HEK293 (cell line): ENCODE data around the gene FRMD4A.

Experiments
- IKZF3 ChIP-seq: fragments of 450-650 bp; IDR thresholded peaks from 2 replicates; pipeline ENCODE4 v1.5.0; 2018; ENCODE audit warnings: missing biosample characterization, mild to moderate bottlenecking, missing genetic modification characterization, moderate library complexity
- ZBTB1 ChIP-seq: fragments of 450-650 bp; formaldehyde crosslinking; IDR thresholded peaks from 2 replicates; pipeline ENCODE4 v1.5.1; 2016; ENCODE audit warnings: missing biosample characterization, missing genetic modification characterization
- ZBTB17 ChIP-seq: fragments of 450-650 bp; formaldehyde crosslinking; IDR thresholded peaks from 2 replicates; pipeline ENCODE4 v1.5.1; 2016; ENCODE audit warnings: missing biosample characterization, missing genetic modification characterization
- ZIC2 ChIP-seq: fragments of 450-650 bp; formaldehyde crosslinking; IDR thresholded peaks from 2 replicates; pipeline ENCODE4 v1.5.1; 2016; ENCODE audit warnings: missing biosample characterization, missing genetic modification characterization
- ZNF157 ChIP-seq: fragments of 450-650 bp; formaldehyde crosslinking; IDR thresholded peaks from 2 replicates; pipeline ENCODE4 v1.5.1; 2016; ENCODE audit warnings: missing biosample characterization, missing genetic modification characterization
- ZNF175 ChIP-seq: fragments of 450-650 bp; formaldehyde crosslinking; IDR thresholded peaks from 2 replicates; pipeline ENCODE4 v1.5.1; 2016; ENCODE audit warnings: missing biosample characterization, missing genetic modification characterization
- ZNF302 ChIP-seq: fragments of 450-650 bp; formaldehyde crosslinking; IDR thresholded peaks from 2 replicates; pipeline ENCODE4 v1.5.1; 2016; ENCODE audit warnings: missing biosample characterization, missing genetic modification characterization, low read depth
- ZNF311 ChIP-seq: fragments of 450-650 bp; formaldehyde crosslinking; IDR thresholded peaks from 2 replicates; pipeline ENCODE4 v1.5.1; 2017; ENCODE audit warnings: missing biosample characterization, missing genetic modification characterization, borderline replicate concordance
- ZNF366 ChIP-seq: fragments of 450-650 bp; formaldehyde crosslinking; conservative IDR thresholded peaks from 2 replicates; pipeline ENCODE4 v1.5.1; 2016; ENCODE audit warnings: missing biosample characterization, missing genetic modification characterization
- ZNF423 ChIP-seq: fragments of 450-650 bp; formaldehyde crosslinking; IDR thresholded peaks from 2 replicates; pipeline ENCODE4 v1.5.1; 2016; ENCODE audit warnings: missing biosample characterization, missing genetic modification characterization
- ZNF433 ChIP-seq: fragments of 450-650 bp; formaldehyde crosslinking; IDR thresholded peaks from 2 replicates; pipeline ENCODE4 v1.5.1; 2016; ENCODE audit warnings: missing biosample characterization, missing genetic modification characterization, low read depth
- ZNF529 ChIP-seq: fragments of 450-650 bp; formaldehyde crosslinking; IDR thresholded peaks from 2 replicates; pipeline ENCODE4 v1.5.1; 2017; ENCODE audit warnings: missing genetic modification characterization, missing biosample characterization; ENCODE audit not compliant: insufficient replicate concordance
- ZNF544 ChIP-seq: fragments of 450-650 bp; formaldehyde crosslinking; IDR thresholded peaks from 2 replicates; pipeline ENCODE4 v1.5.0; 2017; ENCODE audit warnings: missing biosample characterization, missing genetic modification characterization
- ZNF548 ChIP-seq: fragments of 450-650 bp; formaldehyde crosslinking; IDR thresholded peaks from 2 replicates; pipeline ENCODE4 v1.5.1; 2016; ENCODE audit warnings: missing biosample characterization, missing genetic modification characterization
- ZNF610 ChIP-seq: fragments of 450-650 bp; formaldehyde crosslinking; IDR thresholded peaks from 2 replicates; pipeline ENCODE4 v1.5.1; 2016; ENCODE audit warnings: missing biosample characterization, missing genetic modification characterization, borderline replicate concordance
- ZNF707 ChIP-seq: fragments of 450-650 bp; formaldehyde crosslinking; IDR thresholded peaks from 2 replicates; pipeline ENCODE4 v1.5.1; 2016; ENCODE audit warnings: missing biosample characterization, missing genetic modification characterization
- ZNF837 ChIP-seq: fragments of 450-650 bp; formaldehyde crosslinking; IDR thresholded peaks from 2 replicates; pipeline ENCODE4 v1.5.1; 2016; ENCODE audit warnings: missing biosample characterization, missing genetic modification characterization
- ZXDB ChIP-seq: fragments of 450-650 bp; formaldehyde crosslinking; IDR thresholded peaks from 2 replicates; pipeline ENCODE4 v1.5.1; 2016; ENCODE audit warnings: missing biosample characterization, missing genetic modification characterization
- TF ChIP-seq, protein P1 (sequence below): fragments of 450-650 bp; formaldehyde crosslinking; IDR thresholded peaks from 2 replicates; pipeline ENCODE4 v1.5.1; 2016; ENCODE audit warnings: missing biosample characterization, missing genetic modification characterization
- TF ChIP-seq, protein P2 (sequence below): IDR thresholded peaks from 2 replicates; pipeline ENCODE4 v1.6.1; 2011; ENCODE audit warnings: mild to moderate bottlenecking, low read depth, low read length, borderline replicate concordance
- TF ChIP-seq, protein P3 (sequence below): fragments of 450-650 bp; formaldehyde crosslinking; IDR thresholded peaks from 2 replicates; pipeline ENCODE4 v1.5.1; 2016; ENCODE audit warnings: missing biosample characterization, missing genetic modification characterization
- TF ChIP-seq, protein P4 (sequence below): fragments of 450-650 bp; formaldehyde crosslinking; IDR thresholded peaks from 2 replicates; pipeline ENCODE4; 2016; ENCODE audit warnings: missing biosample characterization, missing genetic modification characterization
- TF ChIP-seq, protein P5 (sequence below): fragments of 450-650 bp; formaldehyde crosslinking; IDR thresholded peaks from 2 replicates; pipeline ENCODE4 v1.5.1; 2016; ENCODE audit warnings: missing biosample characterization, missing genetic modification characterization
- TF ChIP-seq, protein P6 (sequence below): fragments of 450-650 bp; formaldehyde crosslinking; IDR thresholded peaks from 2 replicates; pipeline ENCODE4 v1.5.1; 2016; ENCODE audit warnings: missing biosample characterization, missing genetic modification characterization, low read depth
- TF ChIP-seq, protein P7 (sequence below): fragments of 450-650 bp; formaldehyde crosslinking; IDR thresholded peaks from 2 replicates; pipeline ENCODE4 v1.5.1; 2017; ENCODE audit warnings: missing biosample characterization, missing genetic modification characterization
- TF ChIP-seq, protein P8 (sequence below): fragments of 450-650 bp; formaldehyde crosslinking; IDR thresholded peaks from 2 replicates; pipeline ENCODE4 v1.5.1; 2016; ENCODE audit warnings: missing biosample characterization, missing genetic modification characterization

The FRMD4A gene

DNA sequence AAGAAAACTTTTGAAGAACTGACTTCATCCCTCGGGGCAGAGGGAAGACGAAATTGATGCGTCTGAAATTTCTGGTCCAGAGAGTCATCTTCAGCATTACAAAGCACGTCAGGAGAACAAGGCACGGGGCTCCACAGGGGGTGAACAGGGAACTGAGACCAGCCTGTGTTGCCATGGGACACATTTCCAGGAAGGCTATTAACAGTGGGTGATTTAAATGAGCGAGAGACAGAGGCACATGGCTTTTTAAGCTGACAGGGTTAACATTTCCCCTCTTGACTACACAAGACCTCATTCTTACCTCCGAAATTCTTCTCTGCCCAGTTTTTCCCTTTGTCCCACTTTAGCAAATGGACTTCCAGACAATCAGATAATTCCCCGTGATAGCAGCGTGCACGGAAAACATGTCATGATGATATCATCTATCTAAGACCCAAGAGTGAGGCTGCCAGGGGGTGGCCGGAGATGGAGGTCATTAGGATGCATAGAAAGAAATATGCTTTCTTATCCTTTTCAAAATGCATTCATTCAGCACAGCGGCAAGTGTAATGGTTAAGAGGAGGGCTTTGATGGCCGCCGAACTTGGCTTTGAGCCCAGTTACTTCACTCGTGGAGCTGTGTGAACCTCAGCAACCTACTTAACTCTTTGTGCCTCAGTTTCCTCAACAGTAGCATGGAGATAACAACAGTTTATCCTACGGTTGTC is 496.0 kb downstream of the FRMD4A start (continued):
- TF ChIP-seq, protein P1, sequence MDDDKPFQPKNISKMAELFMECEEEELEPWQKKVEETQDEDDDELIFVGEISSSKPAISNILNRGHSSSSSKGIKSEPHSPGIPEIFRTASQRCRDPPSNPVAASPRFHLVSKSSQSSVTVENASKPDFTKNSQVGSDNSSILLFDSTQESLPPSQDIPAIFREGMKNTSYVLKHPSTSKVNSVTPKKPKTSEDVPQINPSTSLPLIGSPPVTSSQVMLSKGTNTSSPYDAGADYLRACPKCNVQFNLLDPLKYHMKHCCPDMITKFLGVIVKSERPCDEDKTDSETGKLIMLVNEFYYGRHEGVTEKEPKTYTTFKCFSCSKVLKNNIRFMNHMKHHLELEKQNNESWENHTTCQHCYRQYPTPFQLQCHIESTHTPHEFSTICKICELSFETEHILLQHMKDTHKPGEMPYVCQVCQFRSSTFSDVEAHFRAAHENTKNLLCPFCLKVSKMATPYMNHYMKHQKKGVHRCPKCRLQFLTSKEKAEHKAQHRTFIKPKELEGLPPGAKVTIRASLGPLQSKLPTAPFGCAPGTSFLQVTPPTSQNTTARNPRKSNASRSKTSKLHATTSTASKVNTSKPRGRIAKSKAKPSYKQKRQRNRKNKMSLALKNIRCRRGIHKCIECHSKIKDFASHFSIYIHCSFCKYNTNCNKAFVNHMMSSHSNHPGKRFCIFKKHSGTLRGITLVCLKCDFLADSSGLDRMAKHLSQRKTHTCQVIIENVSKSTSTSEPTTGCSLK (tag by site-specific recombination), result no peak
- TF ChIP-seq ZNF707 (tag by site-specific recombination), result no peak
- TF ChIP-seq, protein P2, sequence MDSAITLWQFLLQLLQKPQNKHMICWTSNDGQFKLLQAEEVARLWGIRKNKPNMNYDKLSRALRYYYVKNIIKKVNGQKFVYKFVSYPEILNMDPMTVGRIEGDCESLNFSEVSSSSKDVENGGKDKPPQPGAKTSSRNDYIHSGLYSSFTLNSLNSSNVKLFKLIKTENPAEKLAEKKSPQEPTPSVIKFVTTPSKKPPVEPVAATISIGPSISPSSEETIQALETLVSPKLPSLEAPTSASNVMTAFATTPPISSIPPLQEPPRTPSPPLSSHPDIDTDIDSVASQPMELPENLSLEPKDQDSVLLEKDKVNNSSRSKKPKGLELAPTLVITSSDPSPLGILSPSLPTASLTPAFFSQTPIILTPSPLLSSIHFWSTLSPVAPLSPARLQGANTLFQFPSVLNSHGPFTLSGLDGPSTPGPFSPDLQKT, result no peak
- TF ChIP-seq, protein P3, sequence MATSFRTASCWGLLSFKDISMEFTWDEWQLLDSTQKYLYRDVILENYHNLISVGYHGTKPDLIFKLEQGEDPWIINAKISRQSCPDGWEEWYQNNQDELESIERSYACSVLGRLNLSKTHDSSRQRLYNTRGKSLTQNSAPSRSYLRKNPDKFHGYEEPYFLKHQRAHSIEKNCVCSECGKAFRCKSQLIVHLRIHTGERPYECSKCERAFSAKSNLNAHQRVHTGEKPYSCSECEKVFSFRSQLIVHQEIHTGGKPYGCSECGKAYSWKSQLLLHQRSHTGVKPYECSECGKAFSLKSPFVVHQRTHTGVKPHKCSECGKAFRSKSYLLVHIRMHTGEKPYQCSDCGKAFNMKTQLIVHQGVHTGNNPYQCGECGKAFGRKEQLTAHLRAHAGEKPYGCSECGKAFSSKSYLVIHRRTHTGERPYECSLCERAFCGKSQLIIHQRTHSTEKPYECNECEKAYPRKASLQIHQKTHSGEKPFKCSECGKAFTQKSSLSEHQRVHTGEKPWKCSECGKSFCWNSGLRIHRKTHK (tag by site-specific recombination), result no peak
- no peak for TF ChIP-seq ZNF610 (tag by site-specific recombination)
- peak; percentile 63; the same call in 1 of the 2 replicates for TF ChIP-seq ZNF366 (tag by site-specific recombination)
- TF ChIP-seq, protein P4, sequence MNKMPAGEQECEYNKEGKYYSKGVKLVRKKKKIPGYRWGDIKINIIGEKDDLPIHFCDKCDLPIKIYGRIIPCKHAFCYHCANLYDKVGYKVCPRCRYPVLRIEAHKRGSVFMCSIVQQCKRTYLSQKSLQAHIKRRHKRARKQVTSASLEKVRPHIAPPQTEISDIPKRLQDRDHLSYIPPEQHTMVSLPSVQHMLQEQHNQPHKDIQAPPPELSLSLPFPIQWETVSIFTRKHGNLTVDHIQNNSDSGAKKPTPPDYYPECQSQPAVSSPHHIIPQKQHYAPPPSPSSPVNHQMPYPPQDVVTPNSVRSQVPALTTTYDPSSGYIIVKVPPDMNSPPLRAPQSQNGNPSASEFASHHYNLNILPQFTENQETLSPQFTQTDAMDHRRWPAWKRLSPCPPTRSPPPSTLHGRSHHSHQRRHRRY (tag by site-specific recombination), result no peak
- TF ChIP-seq, protein P5, sequence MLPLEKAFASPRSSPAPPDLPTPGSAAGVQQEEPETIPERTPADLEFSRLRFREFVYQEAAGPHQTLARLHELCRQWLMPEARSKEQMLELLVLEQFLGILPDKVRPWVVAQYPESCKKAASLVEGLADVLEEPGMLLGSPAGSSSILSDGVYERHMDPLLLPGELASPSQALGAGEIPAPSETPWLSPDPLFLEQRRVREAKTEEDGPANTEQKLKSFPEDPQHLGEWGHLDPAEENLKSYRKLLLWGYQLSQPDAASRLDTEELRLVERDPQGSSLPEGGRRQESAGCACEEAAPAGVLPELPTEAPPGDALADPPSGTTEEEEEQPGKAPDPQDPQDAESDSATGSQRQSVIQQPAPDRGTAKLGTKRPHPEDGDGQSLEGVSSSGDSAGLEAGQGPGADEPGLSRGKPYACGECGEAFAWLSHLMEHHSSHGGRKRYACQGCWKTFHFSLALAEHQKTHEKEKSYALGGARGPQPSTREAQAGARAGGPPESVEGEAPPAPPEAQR (tag by site-specific recombination), result no peak
- TF ChIP-seq ZBTB17, result no peak
- no peak for TF ChIP-seq ZNF302 (tag by site-specific recombination)
- TF ChIP-seq ZNF548 (tag by site-specific recombination), result no peak
- peak; percentile 37; the same call in 1 of the 2 replicates for TF ChIP-seq IKZF3 (tag by site-specific recombination)
- no peak for TF ChIP-seq ZNF423 (tag by site-specific recombination)
- TF ChIP-seq, protein P6, sequence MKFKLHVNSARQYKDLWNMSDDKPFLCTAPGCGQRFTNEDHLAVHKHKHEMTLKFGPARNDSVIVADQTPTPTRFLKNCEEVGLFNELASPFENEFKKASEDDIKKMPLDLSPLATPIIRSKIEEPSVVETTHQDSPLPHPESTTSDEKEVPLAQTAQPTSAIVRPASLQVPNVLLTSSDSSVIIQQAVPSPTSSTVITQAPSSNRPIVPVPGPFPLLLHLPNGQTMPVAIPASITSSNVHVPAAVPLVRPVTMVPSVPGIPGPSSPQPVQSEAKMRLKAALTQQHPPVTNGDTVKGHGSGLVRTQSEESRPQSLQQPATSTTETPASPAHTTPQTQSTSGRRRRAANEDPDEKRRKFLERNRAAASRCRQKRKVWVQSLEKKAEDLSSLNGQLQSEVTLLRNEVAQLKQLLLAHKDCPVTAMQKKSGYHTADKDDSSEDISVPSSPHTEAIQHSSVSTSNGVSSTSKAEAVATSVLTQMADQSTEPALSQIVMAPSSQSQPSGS, result peak; percentile 68
- TF ChIP-seq, protein P7, sequence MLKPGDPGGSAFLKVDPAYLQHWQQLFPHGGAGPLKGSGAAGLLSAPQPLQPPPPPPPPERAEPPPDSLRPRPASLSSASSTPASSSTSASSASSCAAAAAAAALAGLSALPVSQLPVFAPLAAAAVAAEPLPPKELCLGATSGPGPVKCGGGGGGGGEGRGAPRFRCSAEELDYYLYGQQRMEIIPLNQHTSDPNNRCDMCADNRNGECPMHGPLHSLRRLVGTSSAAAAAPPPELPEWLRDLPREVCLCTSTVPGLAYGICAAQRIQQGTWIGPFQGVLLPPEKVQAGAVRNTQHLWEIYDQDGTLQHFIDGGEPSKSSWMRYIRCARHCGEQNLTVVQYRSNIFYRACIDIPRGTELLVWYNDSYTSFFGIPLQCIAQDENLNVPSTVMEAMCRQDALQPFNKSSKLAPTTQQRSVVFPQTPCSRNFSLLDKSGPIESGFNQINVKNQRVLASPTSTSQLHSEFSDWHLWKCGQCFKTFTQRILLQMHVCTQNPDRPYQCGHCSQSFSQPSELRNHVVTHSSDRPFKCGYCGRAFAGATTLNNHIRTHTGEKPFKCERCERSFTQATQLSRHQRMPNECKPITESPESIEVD (tag by site-specific recombination), result no peak
- no peak for TF ChIP-seq ZNF529 (tag by site-specific recombination)
- no peak for TF ChIP-seq ZNF175 (tag by site-specific recombination)
- no peak for TF ChIP-seq ZBTB1 (tag by site-specific recombination)
- peak; percentile 59; the same call in 1 of the 2 replicates for TF ChIP-seq ZXDB (tag by site-specific recombination)
- TF ChIP-seq ZNF311 (tag by site-specific recombination), result no peak
- no peak for TF ChIP-seq ZNF544
- TF ChIP-seq ZNF433 (tag by site-specific recombination), result no peak
- TF ChIP-seq, protein P8, sequence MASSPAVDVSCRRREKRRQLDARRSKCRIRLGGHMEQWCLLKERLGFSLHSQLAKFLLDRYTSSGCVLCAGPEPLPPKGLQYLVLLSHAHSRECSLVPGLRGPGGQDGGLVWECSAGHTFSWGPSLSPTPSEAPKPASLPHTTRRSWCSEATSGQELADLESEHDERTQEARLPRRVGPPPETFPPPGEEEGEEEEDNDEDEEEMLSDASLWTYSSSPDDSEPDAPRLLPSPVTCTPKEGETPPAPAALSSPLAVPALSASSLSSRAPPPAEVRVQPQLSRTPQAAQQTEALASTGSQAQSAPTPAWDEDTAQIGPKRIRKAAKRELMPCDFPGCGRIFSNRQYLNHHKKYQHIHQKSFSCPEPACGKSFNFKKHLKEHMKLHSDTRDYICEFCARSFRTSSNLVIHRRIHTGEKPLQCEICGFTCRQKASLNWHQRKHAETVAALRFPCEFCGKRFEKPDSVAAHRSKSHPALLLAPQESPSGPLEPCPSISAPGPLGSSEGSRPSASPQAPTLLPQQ, result 0 out of 2 replicates have a peak, but pooled peaks have one; percentile 37
- TF ChIP-seq ZIC2 (tag by site-specific recombination), result peak; percentile 48
- no peak for TF ChIP-seq ZNF157 (tag by site-specific recombination)
- no peak for TF ChIP-seq ZNF837 (tag by site-specific recombination)
